DND-41 (cell line): Measurements from ENCODE around the gene LYRM1.
A peak's percentile ranks its signal among the peaks of the same experiment; 100 is the strongest.

ENCODE experiments used
- ATAC-seq: fragments of 200-7000 bp; cut with Tn5 transposase; 3 replicates; pipeline ENCODE4 v1.9.1; 2021; ENCODE audit warnings: low read depth; ENCODE audit not compliant: insufficient read depth
- DNase-seq: peaks from one replicate; pipeline ENCODE4 v3.0.0-alpha.2; 2020
- H2AFZ ChIP-seq: 2 replicates; pipeline ENCODE4 v1.6.0; 2012; ENCODE audit warnings: low read depth, low read length
- H3K27ac ChIP-seq: 2 replicates; pipeline ENCODE4 v1.5.1; 2012; ENCODE audit warnings: low read length, inconsistent platforms
- H3K27me3 ChIP-seq: fragments of 200-600 bp; sonication (generic); 2 replicates; pipeline ENCODE4 v1.6.0; 2012; ENCODE audit warnings: low read length, mild to moderate bottlenecking, inconsistent platforms; ENCODE audit not compliant: insufficient read depth, poor library complexity
- H3K36me3 ChIP-seq: 2 replicates; pipeline ENCODE4 v1.5.1; 2012; ENCODE audit warnings: low read length, inconsistent platforms; ENCODE audit not compliant: insufficient read depth
- H3K4me1 ChIP-seq: 2 replicates; pipeline ENCODE4 v1.5.1; 2012; ENCODE audit warnings: mild to moderate bottlenecking, low read length; ENCODE audit not compliant: insufficient read depth
- H3K4me2 ChIP-seq: 2 replicates; pipeline ENCODE4 v1.6.0; 2012; ENCODE audit warnings: mild to moderate bottlenecking, moderate library complexity, low read length, inconsistent platforms; ENCODE audit not compliant: insufficient read depth
- H3K4me3 ChIP-seq, 2 experiments: fragments of 200-600 bp in 1 of 2; shearing (Covaris generic) in 1 of 2; 2 replicates each; pipeline ENCODE4 v1.5.1; 2012 to 2016; ENCODE audit warnings: inconsistent platforms in 2 of 2, low read length in 2 of 2, mild to moderate bottlenecking in 2 of 2, low read depth in 1 of 2, moderate library complexity in 1 of 2
- H3K79me2 ChIP-seq: 2 replicates; pipeline ENCODE4 v1.6.0; 2012; ENCODE audit warnings: low read length, inconsistent platforms; ENCODE audit not compliant: insufficient read depth
- H3K9ac ChIP-seq: 2 replicates; pipeline ENCODE4 v1.6.0; 2012; ENCODE audit warnings: low read depth, mild to moderate bottlenecking, inconsistent platforms, low read length, moderate library complexity
- H3K9me3 ChIP-seq: 2 replicates; pipeline ENCODE4 v1.5.1; 2012; ENCODE audit warnings: low read length, moderate library complexity, mild to moderate bottlenecking, inconsistent platforms; ENCODE audit not compliant: insufficient read depth, severe bottlenecking
- H4K20me1 ChIP-seq: 2 replicates; pipeline ENCODE4 v1.6.0; 2012; ENCODE audit warnings: low read length; ENCODE audit not compliant: insufficient read depth
- EZH2 ChIP-seq: IDR thresholded peaks from 3 replicates; pipeline ENCODE4 v1.6.1; 2012; ENCODE audit warnings: borderline replicate concordance, low read depth, mild to moderate bottlenecking, moderate library complexity, low read length, inconsistent platforms; ENCODE audit not compliant: severe bottlenecking
- TF ChIP-seq, protein P1 (sequence below): IDR thresholded peaks from 2 replicates; pipeline ENCODE4 v1.5.1; 2012; ENCODE audit warnings: borderline replicate concordance, low read length, moderate library complexity, mild to moderate bottlenecking; ENCODE audit not compliant: poor library complexity, severe bottlenecking; ENCODE audit errors: extremely low read depth

LYRM1 gene

DNA sequence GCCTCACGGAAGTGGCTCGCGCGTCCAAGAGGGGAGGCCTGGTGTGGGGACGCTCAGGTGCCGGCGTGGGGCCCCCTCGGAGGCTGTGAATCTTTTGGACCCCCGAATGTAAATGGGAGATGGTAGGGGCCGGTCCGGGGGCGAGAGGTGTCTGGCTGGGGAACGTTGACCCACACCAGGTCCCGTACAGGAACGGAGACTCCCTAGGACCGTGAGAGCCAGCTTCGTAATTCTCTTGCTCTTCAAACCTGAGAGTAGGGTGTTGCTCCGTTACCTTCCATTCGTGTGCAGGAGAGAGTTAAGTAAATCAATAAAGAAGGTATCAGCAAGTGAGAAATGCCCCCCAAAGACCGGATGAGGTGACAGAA lies 481 bp downstream of the LYRM1 start:
- Histone ChIP-seq H3K9me3 (no peaks in the 10 kb centered on the region), H3K4me1 (peaks cover 55% of the 10 kb centered on the region), H3K4me2 (peak overlapping the region; percentile 92), H3K9ac (peak overlapping the region; percentile 78), H3K27ac (peak overlapping the region; percentile 88), H3K4me3 (peak overlapping the region; percentile 43 to 95; a peak in 3 of 4 replicates), H3K27me3 (no peaks in the 10 kb centered on the region), H2AFZ (peak overlapping the region; percentile 88), H4K20me1 (0 out of 2 replicates have a peak, but pooled peaks cover 4% of the 10 kb centered on the region), H3K36me3 (no peaks in the 10 kb centered on the region; the same call in 1 of the 2 replicates), H3K79me2 (peaks cover 19% of the 10 kb centered on the region)
- DNase-seq: no peak
- TF ChIP-seq, protein P1, sequence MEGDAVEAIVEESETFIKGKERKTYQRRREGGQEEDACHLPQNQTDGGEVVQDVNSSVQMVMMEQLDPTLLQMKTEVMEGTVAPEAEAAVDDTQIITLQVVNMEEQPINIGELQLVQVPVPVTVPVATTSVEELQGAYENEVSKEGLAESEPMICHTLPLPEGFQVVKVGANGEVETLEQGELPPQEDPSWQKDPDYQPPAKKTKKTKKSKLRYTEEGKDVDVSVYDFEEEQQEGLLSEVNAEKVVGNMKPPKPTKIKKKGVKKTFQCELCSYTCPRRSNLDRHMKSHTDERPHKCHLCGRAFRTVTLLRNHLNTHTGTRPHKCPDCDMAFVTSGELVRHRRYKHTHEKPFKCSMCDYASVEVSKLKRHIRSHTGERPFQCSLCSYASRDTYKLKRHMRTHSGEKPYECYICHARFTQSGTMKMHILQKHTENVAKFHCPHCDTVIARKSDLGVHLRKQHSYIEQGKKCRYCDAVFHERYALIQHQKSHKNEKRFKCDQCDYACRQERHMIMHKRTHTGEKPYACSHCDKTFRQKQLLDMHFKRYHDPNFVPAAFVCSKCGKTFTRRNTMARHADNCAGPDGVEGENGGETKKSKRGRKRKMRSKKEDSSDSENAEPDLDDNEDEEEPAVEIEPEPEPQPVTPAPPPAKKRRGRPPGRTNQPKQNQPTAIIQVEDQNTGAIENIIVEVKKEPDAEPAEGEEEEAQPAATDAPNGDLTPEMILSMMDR: no peak
- TF ChIP-seq EZH2: no peak
- ATAC-seq: no peak

DNA sequence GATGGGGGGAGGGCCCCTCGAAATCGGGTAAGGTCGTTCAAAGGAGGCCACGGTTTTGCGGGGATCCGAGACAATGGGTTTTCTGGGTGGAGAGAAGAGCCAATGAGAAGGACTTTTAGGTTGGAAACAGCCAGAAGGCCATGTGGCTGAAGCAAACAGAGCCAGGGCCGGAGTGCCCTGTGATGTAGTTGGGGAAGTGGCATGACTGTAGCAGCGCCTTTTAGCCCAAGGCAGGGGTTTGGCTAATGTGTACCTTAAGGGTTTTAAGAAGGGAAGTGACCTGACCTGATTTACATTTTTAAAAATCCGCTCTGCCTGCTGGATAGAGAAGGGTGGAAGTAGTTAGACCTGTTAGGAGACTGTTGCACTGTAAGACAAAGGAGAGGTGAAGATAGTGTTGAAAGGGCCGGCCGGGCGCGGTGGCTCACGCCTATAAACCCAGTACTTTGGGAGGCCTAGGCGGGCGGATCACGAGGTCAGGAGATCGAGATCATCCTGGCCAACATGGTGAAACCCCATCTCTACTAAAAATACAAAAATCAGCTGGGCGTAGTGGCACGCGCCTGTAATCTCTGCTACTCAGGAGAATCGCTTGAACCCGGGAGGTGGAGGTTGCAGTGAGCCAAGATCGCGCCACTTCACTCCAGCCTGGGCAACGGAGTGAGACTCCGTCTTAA lies 1.0 kb downstream of the LYRM1 start:
- Histone ChIP-seq H3K4me3 (peak overlapping the region; percentile 43 to 95; a peak in 3 of 4 replicates), H3K36me3 (no peaks in the 10 kb centered on the region; the same call in 1 of the 2 replicates), H3K9ac (peak overlapping the region; percentile 78), H3K4me1 (peaks cover 55% of the 10 kb centered on the region), H3K79me2 (peaks cover 19% of the 10 kb centered on the region), H3K9me3 (no peaks in the 10 kb centered on the region), H3K27ac (peak overlapping the region; percentile 88), H4K20me1 (0 out of 2 replicates have a peak, but pooled peaks cover 4% of the 10 kb centered on the region), H3K4me2 (peak overlapping the region; percentile 92), H3K27me3 (no peaks in the 10 kb centered on the region), H2AFZ (peak overlapping the region; percentile 88)
- TF ChIP-seq, protein P1: no peak
- no peak for TF ChIP-seq EZH2
- peak; percentile 18 for DNase-seq
- no peak for ATAC-seq

- Histone ChIP-seq H3K9me3 (no peaks in the 10 kb centered on the region), H3K4me3 (no peak overlapping the region), H2AFZ (no peak overlapping the region), H3K36me3 (no peaks in the 10 kb centered on the region; the same call in 1 of the 2 replicates), H3K27ac (no peak overlapping the region), H3K4me2 (peak overlapping the region; percentile 18; the same call in 1 of the 2 replicates), H3K79me2 (peaks cover 19% of the 10 kb centered on the region), H3K27me3 (no peaks in the 10 kb centered on the region), H3K4me1 (peaks cover 55% of the 10 kb centered on the region), H4K20me1 (0 out of 2 replicates have a peak, but pooled peaks cover 4% of the 10 kb centered on the region), H3K9ac (no peak overlapping the region)
- DNase-seq (no peak), ATAC-seq (no peak)
- TF ChIP-seq, protein P1: no peak
- TF ChIP-seq EZH2: no peak
Observed at GRCh38 chr16:20902426-20902825, 1.9 kb downstream of the LYRM1 start.
